NCI-H345 treated with DMSO at 0.1 percent for 48 hours (cell line): ENCODE measurements around the gene HAAO.
"Not testable (repeated sequence)": the region's sequence is repeated elsewhere in the genome, so short reads cannot be mapped to it uniquely, and the experiment has no call there.

Experiments used
- DNase-seq: peaks from one replicate; lab custom pipeline; 2025; ENCODE audit not compliant: unreplicated experiment; lab: John Stamatoyannopoulos, UW

Gene HAAO

DNA sequence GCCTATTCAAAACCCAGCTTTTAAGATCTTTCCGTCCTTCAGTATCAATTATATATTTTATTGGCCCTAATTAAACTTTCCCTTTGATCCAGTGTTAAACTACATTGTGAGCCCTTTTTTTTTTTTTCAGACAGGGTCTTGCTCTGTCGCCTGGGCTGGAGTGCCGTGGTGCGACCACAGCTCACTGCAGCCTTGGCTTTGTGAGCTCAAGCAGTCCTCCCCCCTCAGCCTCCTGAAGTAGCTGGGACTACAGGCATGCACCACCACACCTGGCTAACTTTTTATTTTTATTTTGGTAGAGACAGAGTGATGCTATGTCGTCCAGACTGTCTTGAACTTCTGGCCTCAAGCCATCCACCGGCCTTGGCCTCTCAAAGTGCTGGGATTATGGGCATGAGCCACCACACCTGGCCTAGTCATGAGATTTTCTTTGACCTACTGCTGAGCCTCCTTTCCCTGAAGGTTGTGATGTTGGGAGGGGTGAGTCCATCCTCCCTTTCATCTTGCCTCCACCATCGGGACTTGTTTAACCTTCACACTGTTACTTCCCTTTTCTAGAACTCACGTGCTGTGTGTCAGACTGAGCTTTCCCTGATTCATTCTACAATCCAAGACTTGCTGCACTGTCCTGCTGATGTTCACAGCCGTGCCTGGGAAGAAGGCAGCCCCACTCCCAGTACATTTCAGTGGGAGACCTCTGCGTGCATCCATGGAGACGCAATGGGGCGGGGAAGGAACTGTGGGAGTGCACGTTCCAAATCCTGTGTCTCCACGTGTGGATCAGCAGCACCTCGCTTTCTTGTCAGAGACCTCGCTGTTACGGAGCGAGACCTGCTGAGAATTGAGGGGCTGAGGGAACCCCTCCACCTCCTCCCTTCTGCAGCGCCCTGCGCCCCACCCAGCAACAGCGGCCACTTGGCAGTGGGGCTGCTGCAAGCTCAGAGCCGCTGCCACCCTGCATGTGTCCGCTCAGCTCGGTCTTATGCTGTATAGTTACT is 39.3 kb downstream of the HAAO start:
- no peak for DNase-seq

DNA sequence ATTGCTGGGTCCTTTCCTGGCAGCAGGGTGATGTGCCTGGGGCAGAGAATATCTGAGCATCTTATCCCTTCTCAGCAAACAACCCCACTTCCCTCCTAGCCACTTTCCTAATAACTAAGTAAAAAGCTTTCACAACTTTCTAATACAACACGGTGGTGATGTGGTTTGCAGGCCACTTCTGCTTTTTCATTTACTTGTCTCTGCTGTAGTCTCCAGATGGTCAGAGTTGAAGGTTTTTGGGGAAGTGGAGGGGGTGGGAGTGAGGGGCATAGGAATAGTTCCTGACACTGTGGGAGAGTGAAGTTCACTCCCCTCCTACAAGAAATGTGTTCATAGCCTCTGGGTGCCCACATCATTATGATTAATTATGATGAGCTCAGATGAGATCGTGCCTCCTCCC is 40.1 kb downstream of the HAAO start:
- no peak for DNase-seq

GRCh38 chr2:42748840-42749239 is 43.5 kb downstream of the HAAO start:
- no peak for DNase-seq

- no peak for DNase-seq
These were observed 45.0 kb downstream of the HAAO start for GRCh38 chr2:42747422-42747821.

DNA sequence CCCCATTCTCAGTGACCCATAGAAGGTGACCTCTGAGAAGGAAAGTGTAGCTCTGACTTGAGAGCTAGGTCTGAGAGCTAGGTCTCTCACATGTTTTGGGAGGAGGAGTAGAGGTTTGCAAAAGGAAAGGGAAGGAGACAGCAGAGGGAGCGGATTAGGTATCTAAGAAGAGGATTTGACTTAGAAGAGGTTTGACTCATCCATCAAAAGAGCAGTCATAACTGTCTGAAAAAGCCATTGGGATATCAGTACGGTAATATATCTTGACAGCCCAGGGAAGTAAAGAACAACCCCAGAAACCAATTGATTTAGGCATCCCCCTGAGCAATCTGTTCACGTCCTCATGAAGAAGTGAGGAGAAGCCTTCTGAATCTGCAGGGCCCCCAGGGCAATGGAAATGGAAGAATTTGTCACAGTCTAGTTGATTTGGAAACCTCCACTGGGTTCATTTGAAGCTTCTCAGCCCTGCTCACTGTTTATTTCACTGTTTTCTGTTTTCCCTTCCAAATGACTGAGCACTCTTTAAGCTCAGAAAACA is 47.8 kb downstream of the HAAO start:
- no peak for DNase-seq

GRCh38 chr2:42743659-42743990 is 48.8 kb downstream of the HAAO start:
- DNase-seq: no peak

GRCh38 chr2:42742740-42743658 is 49.4 kb downstream of the HAAO start:
- DNase-seq: no peak

DNA sequence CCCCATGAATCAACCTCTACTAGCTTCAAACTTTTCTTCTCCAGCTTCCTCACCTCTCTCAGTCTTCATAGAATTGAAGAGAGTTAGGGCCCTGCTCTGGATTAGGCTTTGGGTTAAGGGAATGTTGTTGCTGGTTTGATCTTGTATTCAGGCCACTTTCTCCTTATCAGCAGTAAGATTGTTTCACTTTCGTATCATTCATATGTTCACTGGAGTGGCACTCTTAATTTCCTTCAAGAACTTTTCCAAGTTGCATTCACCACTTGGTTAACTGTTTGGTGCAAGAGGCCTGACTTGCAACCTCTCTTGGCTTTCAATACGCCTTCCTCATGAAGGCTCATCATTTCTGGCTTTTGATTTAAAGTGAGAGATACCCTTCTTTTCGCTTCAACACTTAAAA is 51.2 kb downstream of the HAAO start:
- no peak for DNase-seq

DNA sequence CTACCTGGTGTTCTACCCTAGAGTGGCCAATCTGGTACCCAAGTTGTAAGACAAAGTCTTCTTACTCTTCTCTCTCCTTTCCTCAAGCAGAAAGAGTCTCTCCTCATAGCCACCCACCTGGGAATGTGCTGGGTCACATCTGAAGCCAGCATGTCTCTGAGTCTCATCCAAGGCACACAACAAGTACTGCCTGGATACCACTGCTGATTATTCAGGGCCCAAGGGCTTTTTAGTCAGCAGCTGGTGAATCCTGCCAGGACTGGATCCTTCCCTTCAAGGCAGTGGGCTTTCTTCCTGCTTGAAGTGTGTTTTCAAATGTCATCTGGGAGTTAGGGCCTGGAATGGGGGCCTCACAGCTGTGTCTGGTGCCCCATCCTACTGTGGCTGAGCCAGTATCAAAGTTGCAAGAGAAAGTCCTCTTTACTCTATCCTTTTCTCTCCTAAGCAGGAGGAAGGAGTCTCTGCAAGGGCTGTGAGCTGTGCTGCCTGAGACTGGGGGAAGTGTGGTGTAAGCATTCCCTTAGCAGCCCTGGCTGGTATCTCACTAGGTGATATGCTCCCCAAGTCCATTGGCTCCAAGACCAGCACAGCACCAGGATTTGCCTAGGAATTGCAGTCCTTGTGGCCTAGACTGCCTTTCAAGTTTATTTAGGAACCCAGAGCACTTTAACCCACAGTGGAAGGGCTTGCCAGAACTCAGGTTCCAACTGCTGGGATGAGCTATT is 55.6 kb downstream of the HAAO start:
- DNase-seq: no peak

DNA sequence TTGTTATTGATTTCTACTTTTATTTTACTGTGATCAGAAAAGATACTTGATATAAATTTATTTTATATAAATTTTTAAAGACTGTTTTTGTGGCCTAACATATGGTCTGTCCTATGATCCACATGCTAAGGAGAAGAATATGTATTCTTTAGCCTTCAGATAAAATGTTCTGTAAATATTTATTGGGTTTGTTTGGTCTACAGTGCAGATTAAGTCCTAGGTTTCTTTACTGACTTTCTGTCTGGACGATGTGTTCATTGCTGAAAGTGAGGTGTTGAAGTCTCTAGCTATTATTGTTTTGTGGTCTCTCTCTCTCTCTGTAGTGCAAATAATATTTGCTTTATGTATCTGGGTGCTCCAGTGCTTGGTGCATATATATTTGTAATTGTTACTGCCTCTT is 58.5 kb downstream of the HAAO start:
- DNase-seq: no peak

DNA sequence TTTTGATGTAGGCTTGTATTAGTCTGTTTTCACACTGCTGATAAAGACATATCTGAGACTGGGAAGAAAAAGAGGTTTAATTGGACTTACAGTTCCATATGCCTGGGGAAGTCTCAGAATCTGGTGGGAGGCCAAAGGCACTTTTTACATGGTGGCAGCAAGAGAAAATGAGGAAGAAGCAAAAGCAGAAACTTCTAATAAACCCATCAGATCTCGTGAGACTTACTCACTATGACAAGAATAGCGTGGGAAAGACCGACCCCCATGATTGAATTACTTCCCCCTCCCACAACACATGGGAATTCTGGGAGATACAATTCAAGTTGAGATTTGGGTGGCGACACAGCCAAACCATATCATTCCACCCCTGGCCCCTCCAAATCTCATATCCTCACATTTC is 61.1 kb downstream of the HAAO start:
- DNase-seq: not testable (repeated sequence)

DNA sequence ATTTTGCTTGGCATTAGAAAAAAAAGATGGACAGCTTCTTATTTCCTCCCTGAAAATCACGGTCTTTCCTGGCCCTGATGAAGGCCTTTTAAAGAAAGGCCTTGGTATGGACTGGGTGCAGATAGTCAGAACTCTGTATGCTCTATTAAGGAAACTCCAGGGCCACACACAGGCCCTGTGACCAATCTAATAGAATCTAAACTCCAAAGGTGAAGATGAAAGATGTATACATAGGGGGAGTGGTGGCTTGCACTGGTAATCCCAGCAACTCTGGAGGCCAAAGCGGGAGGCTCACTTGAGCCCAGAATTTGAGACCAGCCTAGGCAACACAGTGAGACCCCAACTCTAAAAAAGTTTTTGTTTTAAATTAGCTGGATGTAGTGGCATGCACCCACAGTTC is 65.7 kb downstream of the HAAO start:
- no peak for DNase-seq

DNA sequence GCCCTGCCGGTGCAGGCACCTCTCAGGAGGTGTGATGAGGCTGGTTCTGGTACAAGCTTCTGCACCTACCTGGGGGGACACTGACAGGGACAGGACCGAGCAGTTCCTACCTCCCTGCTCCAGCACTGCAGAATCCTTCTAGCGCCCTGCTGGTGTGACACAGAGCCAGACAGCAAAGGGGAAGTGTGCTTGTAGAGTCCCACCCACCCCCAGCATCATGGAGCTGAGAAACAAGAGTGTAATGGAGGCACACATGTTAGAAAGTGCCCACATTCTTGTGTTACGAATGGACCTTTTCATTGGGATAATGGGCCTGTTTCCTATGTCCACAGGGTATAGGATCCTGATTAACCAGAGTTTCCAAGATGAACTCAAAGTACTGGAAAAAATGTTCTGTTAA is 66.7 kb downstream of the HAAO start:
- DNase-seq: no peak

DNA sequence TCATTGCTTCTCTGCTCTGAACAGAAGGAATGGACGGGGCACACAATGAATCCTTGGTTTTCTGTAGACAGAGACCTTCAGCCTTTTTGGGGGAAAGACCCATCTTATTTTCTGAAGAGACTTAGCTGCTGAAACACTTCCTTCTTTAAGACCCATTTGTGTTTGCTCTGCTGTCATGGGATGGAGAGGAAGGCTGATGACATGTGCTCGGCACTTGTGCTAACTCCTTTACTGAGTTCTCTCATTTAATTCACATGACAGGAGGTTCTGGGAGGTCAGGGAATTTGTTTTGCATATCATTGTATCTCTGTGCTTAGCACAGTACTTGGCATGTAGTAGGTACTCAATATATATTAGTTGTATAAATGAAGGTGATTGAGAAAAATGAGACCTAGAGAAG is 67.5 kb downstream of the HAAO start:
- DNase-seq: no peak

- no peak for DNase-seq
These were observed 68.9 kb downstream of the HAAO start for GRCh38 chr2:42723465-42723864.

GRCh38 chr2:42722320-42723190 is 69.8 kb downstream of the HAAO start:
- no peak for DNase-seq

DNA sequence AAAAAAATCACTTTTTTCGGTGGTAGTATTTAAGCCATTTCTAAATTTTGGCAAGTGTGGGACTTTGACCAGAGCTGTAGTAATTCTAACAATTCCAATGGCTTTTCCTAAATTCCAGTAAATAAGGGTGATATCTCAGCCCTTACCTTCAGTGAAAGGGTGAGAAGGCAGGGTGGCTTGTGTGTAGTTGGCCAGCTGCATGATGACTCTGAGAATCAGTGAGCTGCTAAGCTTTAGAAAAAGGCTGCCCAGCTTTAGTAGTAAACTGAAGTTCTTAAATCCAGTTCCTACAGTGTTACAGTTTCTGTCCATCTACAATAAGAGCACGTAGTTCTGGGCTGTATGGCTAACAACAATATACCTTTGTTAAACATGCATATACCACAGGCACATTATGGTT is 70.5 kb downstream of the HAAO start:
- no peak for DNase-seq
